ENCODE measurements around the gene ATP2B3.

DNA sequence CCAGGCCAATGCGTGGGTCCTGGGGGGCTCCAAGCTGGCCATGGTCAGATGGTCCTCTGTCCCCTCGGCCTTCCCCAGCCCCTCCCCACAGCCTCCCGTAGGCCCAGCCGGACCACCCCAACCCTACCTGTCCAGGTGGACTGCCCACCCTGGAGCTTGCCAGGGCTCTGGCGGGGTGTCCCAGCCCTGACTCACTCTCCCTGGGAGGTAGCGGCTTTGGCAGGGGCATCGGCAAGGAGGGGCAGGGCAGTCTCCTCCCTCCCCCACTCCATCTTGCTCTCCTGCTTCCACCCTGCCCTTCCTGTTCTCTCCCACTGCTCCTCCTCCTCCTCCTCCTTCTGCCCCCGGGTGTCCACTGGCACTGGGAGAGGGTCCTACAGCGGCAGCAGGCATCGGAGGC, 15.3 kb upstream of the ATP2B3 start:
- no peak for TF ChIP-seq CTCF (conservative IDR thresholded peaks at IDR 0.05; ENCODE audit: low read depth, low read length)
- TF ChIP-seq MXI1 (IDR thresholded peaks at IDR 0.05; ENCODE audit: borderline replicate concordance, low read depth, low read length), result no peak
- TF ChIP-seq POLR2A (IDR thresholded peaks at IDR 0.05; ENCODE audit: low read depth, low read length), result no peak
- TF ChIP-seq BHLHE40 (IDR thresholded peaks at IDR 0.05; ENCODE audit: low read depth, low read length), result no peak
- TF ChIP-seq SMC3 (IDR thresholded peaks at IDR 0.05; ENCODE audit: low read depth, low read length), result no peak
- TF ChIP-seq USF2 (IDR thresholded peaks at IDR 0.05; ENCODE audit: low read depth, low read length), result no peak
- TF ChIP-seq RFX5 (IDR thresholded peaks at IDR 0.05; ENCODE audit: low read depth, low read length), result no peak
- no peak for TF ChIP-seq CEBPB (IDR thresholded peaks at IDR 0.05; ENCODE audit: low read depth, low read length)
- no peak for TF ChIP-seq MAFK (IDR thresholded peaks at IDR 0.05; ENCODE audit: low read depth, low read length)
- no peak for TF ChIP-seq RAD21 (IDR thresholded peaks at IDR 0.05; ENCODE audit: low read length)
- TF ChIP-seq FOS (IDR thresholded peaks at IDR 0.05; ENCODE audit: low read depth, low read length), result no peak
- TF ChIP-seq ELK1 (IDR thresholded peaks at IDR 0.05; ENCODE audit: borderline replicate concordance, low read depth, low read length), result no peak
